GM18520 (cell line): Measurements from ENCODE around the gene SLC10A7.

Experiments
- ATAC-seq: cut with Tn5 transposase; IDR thresholded peaks from one replicate; pipeline ENCODE4 v1.9.1; 2021; ENCODE audit not compliant: unreplicated experiment

The SLC10A7 gene

GRCh38 chr4:146317783-146318182 is 204.0 kb downstream of the SLC10A7 start:
- ATAC-seq, result no peak

- no peak for ATAC-seq
These were observed 206.6 kb downstream of the SLC10A7 start for GRCh38 chr4:146315184-146315583.

- no peak for ATAC-seq
These were observed 210.3 kb downstream of the SLC10A7 start for GRCh38 chr4:146311238-146311970.

GRCh38 chr4:146310319-146311021 is 211.3 kb downstream of the SLC10A7 start:
- ATAC-seq, result peak; percentile 96

- no peak for ATAC-seq
These were observed 212.8 kb downstream of the SLC10A7 start for GRCh38 chr4:146308951-146309350.

- ATAC-seq, result no peak
These were observed 218.9 kb downstream of the SLC10A7 start for GRCh38 chr4:146302822-146303221.

- no peak for ATAC-seq
These were observed 222.1 kb downstream of the SLC10A7 start for GRCh38 chr4:146299607-146300006.

- no peak for ATAC-seq
These were observed 227.0 kb downstream of the SLC10A7 start for GRCh38 chr4:146294776-146295175.

- ATAC-seq, result no peak
These were observed 229.2 kb downstream of the SLC10A7 start for GRCh38 chr4:146292508-146292907.

- ATAC-seq, result no peak
These were observed 230.4 kb downstream of the SLC10A7 start for GRCh38 chr4:146291313-146291712.

- ATAC-seq, result no peak
These were observed 233.5 kb downstream of the SLC10A7 start for GRCh38 chr4:146288193-146288592.

- ATAC-seq, result no peak
These were observed 236.7 kb downstream of the SLC10A7 start for GRCh38 chr4:146285037-146285436.

- no peak for ATAC-seq
These were observed 237.7 kb downstream of the SLC10A7 start for GRCh38 chr4:146283758-146284651.

GRCh38 chr4:146282657-146283056 is 239.1 kb downstream of the SLC10A7 start:
- ATAC-seq, result no peak

- no peak for ATAC-seq
These were observed 242.8 kb downstream of the SLC10A7 start for GRCh38 chr4:146278986-146279385.

GRCh38 chr4:146275370-146275769 is 246.4 kb downstream of the SLC10A7 start:
- no peak for ATAC-seq

- ATAC-seq, result no peak
These were observed 247.0 kb downstream of the SLC10A7 start for GRCh38 chr4:146274774-146275173.

GRCh38 chr4:146273204-146273901 is 248.4 kb downstream of the SLC10A7 start:
- peak; percentile 69 for ATAC-seq

GRCh38 chr4:146271466-146271865 is 250.3 kb downstream of the SLC10A7 start:
- ATAC-seq, result no peak

- peak; percentile 40 for ATAC-seq
These were observed 252.5 kb downstream of the SLC10A7 start for GRCh38 chr4:146269228-146269653.

- no peak for ATAC-seq
These were observed 253.9 kb downstream of the SLC10A7 start for GRCh38 chr4:146267826-146268225.
